ENCODE results near the gene ENPP1.
A peak's percentile ranks its signal among the peaks of the same experiment; 100 is the strongest.
"Not testable (repeated sequence)": the region's sequence is repeated elsewhere in the genome, so short reads cannot be mapped to it uniquely, and the experiment has no call there.

ENPP1 gene

GRCh38 chr6:131875647-131876046 is 67.8 kb downstream of the ENPP1 start:
- DNase-seq (ENCODE audit: low read depth in 2 of 2): no peak

GRCh38 chr6:131876545-131876944 is 68.7 kb downstream of the ENPP1 start:
- no peak for DNase-seq (ENCODE audit: low read depth in 2 of 2)

- DNase-seq (ENCODE audit: low read depth in 2 of 2): no peak
Measured at GRCh38 chr6:131877999-131878789, 70.4 kb downstream of the ENPP1 start.

GRCh38 chr6:131883016-131883415 is 75.2 kb downstream of the ENPP1 start:
- DNase-seq (ENCODE audit: low read depth in 2 of 2): no peak

GRCh38 chr6:131885237-131885636 is 77.4 kb downstream of the ENPP1 start:
- DNase-seq (ENCODE audit: low read depth in 2 of 2): no peak

GRCh38 chr6:131886517-131886916 is 78.7 kb downstream of the ENPP1 start:
- DNase-seq (ENCODE audit: low read depth in 2 of 2): no peak

- no peak for DNase-seq (ENCODE audit: low read depth in 2 of 2)
Measured at GRCh38 chr6:131890091-131890490, 82.3 kb downstream of the ENPP1 start.

- no peak for DNase-seq (ENCODE audit: low read depth in 2 of 2)
Measured at GRCh38 chr6:131893198-131893597, 85.4 kb downstream of the ENPP1 start.

- DNase-seq (ENCODE audit: low read depth in 2 of 2): no peak
Measured at GRCh38 chr6:131894493-131895424, 86.9 kb downstream of the ENPP1 start.

- no peak for DNase-seq (ENCODE audit: low read depth in 2 of 2)
Measured at GRCh38 chr6:131897050-131897435, 89.2 kb downstream of the ENPP1 start.

GRCh38 chr6:131897621-131898020 is 89.8 kb downstream of the ENPP1 start:
- no peak for DNase-seq (ENCODE audit: low read depth in 2 of 2)

- no peak for DNase-seq (ENCODE audit: low read depth in 2 of 2)
Measured at GRCh38 chr6:131898718-131899117, 90.9 kb downstream of the ENPP1 start.

GRCh38 chr6:131900231-131900630 is 92.4 kb downstream of the ENPP1 start:
- DNase-seq (ENCODE audit: low read depth in 2 of 2): no peak

- not testable (repeated sequence) for DNase-seq (ENCODE audit: low read depth in 2 of 2)
Measured at GRCh38 chr6:131901326-131901873, 93.6 kb downstream of the ENPP1 start.

- DNase-seq (ENCODE audit: low read depth in 2 of 2): not testable (repeated sequence)
Measured at GRCh38 chr6:131903734-131904133, 95.9 kb downstream of the ENPP1 start.

GRCh38 chr6:131908787-131909186 is 101.0 kb downstream of the ENPP1 start:
- DNase-seq (ENCODE audit: low read depth in 2 of 2): not testable (repeated sequence)

- DNase-seq (ENCODE audit: low read depth in 2 of 2): peak; percentile 56 to 58
Measured at GRCh38 chr6:131909408-131910218, 101.8 kb downstream of the ENPP1 start.

- no peak for DNase-seq (ENCODE audit: low read depth in 2 of 2)
Measured at GRCh38 chr6:131910219-131910589, 102.4 kb downstream of the ENPP1 start.

GRCh38 chr6:131910956-131911355 is 103.1 kb downstream of the ENPP1 start:
- DNase-seq (ENCODE audit: low read depth in 2 of 2): no peak

GRCh38 chr6:131911951-131912350 is 104.1 kb downstream of the ENPP1 start:
- no peak for DNase-seq (ENCODE audit: low read depth in 2 of 2)

GRCh38 chr6:131914234-131914633 is 106.4 kb downstream of the ENPP1 start:
- DNase-seq (ENCODE audit: low read depth in 2 of 2): no peak

Measured in fibroblast of skin of left quadriceps (primary cell).